Measurements from ENCODE around the gene UBE2H. TPM values are rescaled to one million over a fixed set of nuclear protein-coding genes. Genes with fewer than 3 reads are reported as not detected.

UBE2H gene
- total RNA-seq, 1 experiment from 2014 or later: 75.1 TPM

- H3K27me3 ChIP-seq (ENCODE audit: insufficient read depth, low read length): no peaks in the 10 kb centered on the region
- H3K9me3 ChIP-seq (ENCODE audit: control insufficient read depth, low read depth, low read length): no peaks in the 10 kb centered on the region
- no peak overlapping the region for H3K23ac ChIP-seq (ENCODE audit: insufficient read length, low read depth, low read length)
- no peak overlapping the region; the same call in 1 of the 2 replicates for H3K4ac ChIP-seq (ENCODE audit: low read depth, low read length)
- Mint-ChIP-seq H3K36me3 (ENCODE audit: insufficient read depth in 1 of 3, low read depth in 3 of 3) (peaks cover 8 to 30% (median 20%) of the 10 kb centered on the region in 3 experiments; a peak in 6 of 7 replicates), H3K4me3 (no peak overlapping the region), H3K27ac (peak overlapping the region in 1 of 3 experiments; percentile 81; a peak in 3 of 7 replicates), H3K9me3 (no peaks in the 10 kb centered on the region), H3K4me1 (peaks cover 56 to 67% of the 10 kb centered on the region in 2 experiments), H3K27me3 (ENCODE audit: low read depth) (peaks cover 7% of the 10 kb centered on the region)
- no peak overlapping the region for H2BK120ac ChIP-seq (ENCODE audit: low read depth, low read length, poor library complexity, severe bottlenecking)
- H3K27ac ChIP-seq (ENCODE audit: insufficient read length, low read depth, low read length): no peak overlapping the region
- no peak overlapping the region for H2BK5ac ChIP-seq (ENCODE audit: insufficient read length, low read length)
- H4K5ac ChIP-seq (ENCODE audit: insufficient read length, low read depth, low read length): no peak overlapping the region
- no peak for DNase-seq
- no peak overlapping the region for H3T11ph ChIP-seq (ENCODE audit: low read length)
- no peak overlapping the region for H4K8ac ChIP-seq (replicated peaks; ENCODE audit: insufficient read length, low read depth, low read length)
- no peak overlapping the region for H2BK15ac ChIP-seq (ENCODE audit: low read depth, low read length)
- no peaks in the 10 kb centered on the region for H3K79me1 ChIP-seq (ENCODE audit: insufficient read depth, low read depth, low read length, poor library complexity, severe bottlenecking)
- H4K20me1 ChIP-seq (ENCODE audit: control insufficient read depth, insufficient read depth, insufficient read length): no peaks in the 10 kb centered on the region
- no peak overlapping the region for H2BK20ac ChIP-seq (ENCODE audit: low read depth, low read length, poor library complexity, severe bottlenecking)
- peaks cover 10% of the 10 kb centered on the region; the same call in 1 of the 2 replicates for H3K4me1 ChIP-seq (ENCODE audit: insufficient read depth, low read length)
- H4K91ac ChIP-seq (ENCODE audit: insufficient read length, low read depth, low read length): no peak overlapping the region
- H3K14ac ChIP-seq (ENCODE audit: insufficient read depth, low read length): no peak overlapping the region
- no peaks in the 10 kb centered on the region for H3K23me2 ChIP-seq (ENCODE audit: insufficient read length, low read depth, low read length, poor library complexity, severe bottlenecking)
- WGBS (ENCODE audit: extremely low coverage, insufficient read length, low lambda C conversion rate): no CpG with 5 or more reads among the region's 5 CpGs
- H3K9ac ChIP-seq (ENCODE audit: extremely low read depth, insufficient read length, low read length): no peak overlapping the region
- H2BK12ac ChIP-seq (ENCODE audit: insufficient read length, low read depth, low read length): no peak overlapping the region
- no peak overlapping the region for H3K56ac ChIP-seq (ENCODE audit: insufficient read length, low read depth, low read length)
- H3K4me2 ChIP-seq (ENCODE audit: insufficient read depth, insufficient read length, low read length): no peak overlapping the region
- H3K79me2 ChIP-seq (ENCODE audit: insufficient read depth, low read length): no peaks in the 10 kb centered on the region
- no peak overlapping the region for H3K18ac ChIP-seq (ENCODE audit: insufficient read length, low read depth, low read length)
- TF ChIP-seq CTCF (conservative IDR thresholded peaks at IDR 0.05): no peak
- H2AFZ ChIP-seq (ENCODE audit: low read length): no peak overlapping the region
- no peak overlapping the region for H2AK5ac ChIP-seq (ENCODE audit: insufficient read length, low read length)
These were observed 121.2 kb downstream of the UBE2H start for GRCh38 chr7:129831424-129832058.
